IPS-15b (cell line): ENCODE results near the gene GIMD1.

Source experiments
- H3K27me3 ChIP-seq: one replicate; pipeline ENCODE4 v1.6.1; 2013; ENCODE audit warnings: low read length; ENCODE audit not compliant: control insufficient read depth, insufficient read depth
- H3K36me3 ChIP-seq: one replicate; pipeline ENCODE4 v1.6.1; 2013; ENCODE audit warnings: low read length; ENCODE audit not compliant: control insufficient read depth, insufficient read depth
- H3K4me1 ChIP-seq: one replicate; pipeline ENCODE4 v1.6.1; 2013; ENCODE audit warnings: mild to moderate bottlenecking, low read length; ENCODE audit not compliant: control insufficient read depth, insufficient read depth
- H3K4me3 ChIP-seq: one replicate; pipeline ENCODE4 v1.5.1; 2013; ENCODE audit warnings: low read depth, low read length
- H3K9ac ChIP-seq: one replicate; pipeline ENCODE4 v1.6.1; 2013; ENCODE audit warnings: low read depth, mild to moderate bottlenecking, low read length
- H3K9me3 ChIP-seq: one replicate; pipeline ENCODE4 v1.6.1; 2013; ENCODE audit warnings: mild to moderate bottlenecking, low read length; ENCODE audit not compliant: control insufficient read depth, insufficient read depth

The GIMD1 gene

DNA sequence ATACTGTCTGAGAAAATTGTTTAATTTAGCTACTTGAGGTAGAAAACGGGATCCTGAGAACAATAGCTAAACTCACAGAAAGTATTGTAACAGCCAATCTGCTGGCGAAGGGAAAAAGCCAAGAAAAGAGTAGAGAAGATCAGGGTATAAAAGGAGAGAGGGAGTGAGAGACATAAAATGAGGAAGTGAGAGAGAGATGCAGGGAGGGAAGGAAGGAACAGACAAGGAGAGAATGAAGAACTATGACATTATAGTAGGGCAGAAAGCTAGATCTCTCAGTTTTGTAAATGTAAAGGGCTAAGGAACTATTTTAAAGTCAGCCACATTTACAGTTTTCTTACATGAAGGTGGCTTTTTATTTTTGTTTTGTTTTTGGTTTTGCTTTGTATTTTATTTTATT, 1.6 kb upstream of the GIMD1 start:
- no peaks in the 10 kb centered on the region for H3K4me1 ChIP-seq
- no peaks in the 10 kb centered on the region for H3K36me3 ChIP-seq
- no peaks in the 10 kb centered on the region for H3K9me3 ChIP-seq
- no peak overlapping the region for H3K9ac ChIP-seq
- no peaks in the 10 kb centered on the region for H3K27me3 ChIP-seq
- no peak overlapping the region for H3K4me3 ChIP-seq

- no peaks in the 10 kb centered on the region for H3K36me3 ChIP-seq
- no peaks in the 10 kb centered on the region for H3K4me1 ChIP-seq
- H3K4me3 ChIP-seq = no peak overlapping the region
- no peak overlapping the region for H3K9ac ChIP-seq
- no peaks in the 10 kb centered on the region for H3K9me3 ChIP-seq
- H3K27me3 ChIP-seq = no peaks in the 10 kb centered on the region
These were observed 980 bp upstream of the GIMD1 start for GRCh38 chr4:106369456-106370060.

GRCh38 chr4:106367072-106367471, 1.5 kb downstream of the GIMD1 start:
- Histone ChIP-seq H3K27me3 (no peaks in the 10 kb centered on the region), H3K9ac (no peak overlapping the region), H3K4me3 (no peak overlapping the region), H3K4me1 (no peaks in the 10 kb centered on the region), H3K36me3 (no peaks in the 10 kb centered on the region), H3K9me3 (no peaks in the 10 kb centered on the region)

- no peak overlapping the region for H3K9ac ChIP-seq
- H3K9me3 ChIP-seq = no peaks in the 10 kb centered on the region
- H3K36me3 ChIP-seq = no peaks in the 10 kb centered on the region
- H3K4me3 ChIP-seq = no peak overlapping the region
- H3K4me1 ChIP-seq = no peaks in the 10 kb centered on the region
- H3K27me3 ChIP-seq = no peaks in the 10 kb centered on the region
These were observed 2.6 kb downstream of the GIMD1 start for GRCh38 chr4:106366026-106366425.

- Histone ChIP-seq H3K36me3 (no peaks in the 10 kb centered on the region), H3K9me3 (no peaks in the 10 kb centered on the region), H3K4me1 (no peaks in the 10 kb centered on the region), H3K27me3 (no peaks in the 10 kb centered on the region), H3K4me3 (no peak overlapping the region), H3K9ac (no peak overlapping the region)
These were observed 3.0 kb downstream of the GIMD1 start for GRCh38 chr4:106365613-106366012.

- Histone ChIP-seq H3K4me1 (no peaks in the 10 kb centered on the region), H3K27me3 (no peaks in the 10 kb centered on the region), H3K4me3 (no peak overlapping the region), H3K36me3 (no peaks in the 10 kb centered on the region), H3K9me3 (no peaks in the 10 kb centered on the region), H3K9ac (no peak overlapping the region)
These were observed 4.3 kb downstream of the GIMD1 start for GRCh38 chr4:106364282-106364681.

DNA sequence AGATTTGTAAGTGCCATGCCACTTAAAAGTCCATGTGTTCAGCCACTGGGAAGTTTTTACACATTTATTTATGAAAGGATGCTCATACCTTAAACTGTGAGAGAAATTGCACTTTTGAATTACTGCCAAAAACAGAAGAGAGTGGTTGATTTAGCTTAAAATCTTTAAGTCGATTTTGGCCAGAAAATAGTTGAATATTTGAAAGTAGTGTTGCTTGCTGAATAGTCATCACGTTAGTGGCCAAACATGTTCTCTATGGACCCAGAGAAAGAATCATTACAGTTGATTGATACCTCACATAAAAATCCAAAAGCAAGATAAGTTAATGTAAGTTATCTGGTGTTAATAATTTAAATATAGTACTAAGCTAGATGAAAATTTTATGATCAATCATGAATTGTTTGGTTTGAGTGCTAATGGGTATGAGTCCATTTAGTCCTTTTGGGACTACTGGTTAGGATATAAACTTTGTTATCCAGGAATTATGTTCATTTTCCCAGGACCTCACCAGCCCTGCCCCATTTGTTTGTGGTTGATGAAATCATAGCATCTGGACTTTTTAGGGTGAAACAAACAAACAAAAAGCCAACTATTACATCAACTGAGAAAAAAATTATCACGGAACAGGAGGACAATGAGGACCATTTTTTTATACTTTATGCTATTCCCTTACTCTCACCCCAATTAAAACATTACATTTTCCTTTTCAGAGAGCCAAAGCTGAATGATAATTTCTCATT, 6.3 kb downstream of the GIMD1 start:
- Histone ChIP-seq H3K27me3 (no peaks in the 10 kb centered on the region), H3K9me3 (no peaks in the 10 kb centered on the region), H3K36me3 (no peaks in the 10 kb centered on the region), H3K4me3 (no peak overlapping the region), H3K9ac (no peak overlapping the region), H3K4me1 (no peaks in the 10 kb centered on the region)

- Histone ChIP-seq H3K9ac (no peak overlapping the region), H3K36me3 (no peaks in the 10 kb centered on the region), H3K27me3 (no peaks in the 10 kb centered on the region), H3K9me3 (no peaks in the 10 kb centered on the region), H3K4me3 (no peak overlapping the region), H3K4me1 (no peaks in the 10 kb centered on the region)
These were observed 9.7 kb downstream of the GIMD1 start for GRCh38 chr4:106358899-106359298.

- H3K9me3 ChIP-seq = no peaks in the 10 kb centered on the region
These were observed 13.4 kb downstream of the GIMD1 start for GRCh38 chr4:106355193-106355592.

GRCh38 chr4:106353786-106354185, 14.8 kb downstream of the GIMD1 start:
- no peaks in the 10 kb centered on the region for H3K36me3 ChIP-seq
- no peaks in the 10 kb centered on the region for H3K9me3 ChIP-seq
- H3K4me3 ChIP-seq = no peak overlapping the region
- no peaks in the 10 kb centered on the region for H3K27me3 ChIP-seq
- H3K9ac ChIP-seq = no peak overlapping the region
- no peaks in the 10 kb centered on the region for H3K4me1 ChIP-seq

More at GRCh38 chr4:106355193-106355592, 13.4 kb downstream of the GIMD1 start:
- Histone ChIP-seq H3K4me1 (no peaks in the 10 kb centered on the region), H3K4me3 (no peak overlapping the region), H3K36me3 (no peaks in the 10 kb centered on the region), H3K9ac (no peak overlapping the region), H3K27me3 (no peaks in the 10 kb centered on the region)

DNA sequence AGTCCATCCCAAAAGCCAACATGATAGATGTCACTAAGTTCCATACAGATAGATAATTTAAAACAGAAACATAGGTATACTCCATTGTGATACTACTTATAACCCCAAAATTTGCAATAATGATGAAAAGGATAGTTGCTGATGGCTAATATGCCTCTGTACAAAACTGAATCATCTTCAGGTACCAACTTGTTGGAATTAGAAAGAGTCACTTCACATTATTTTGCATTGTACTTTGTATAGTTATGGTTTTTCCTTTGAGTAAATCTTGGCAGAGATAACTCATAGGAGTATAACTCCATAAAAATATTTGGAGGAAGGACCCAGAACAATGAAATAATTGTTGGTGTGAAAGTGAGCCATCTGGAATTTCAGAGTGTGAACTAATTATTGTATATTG, 17.6 kb downstream of the GIMD1 start:
- Histone ChIP-seq H3K36me3 (no peaks in the 10 kb centered on the region), H3K27me3 (no peaks in the 10 kb centered on the region), H3K4me3 (no peak overlapping the region), H3K9me3 (no peaks in the 10 kb centered on the region), H3K4me1 (no peaks in the 10 kb centered on the region), H3K9ac (no peak overlapping the region)

DNA sequence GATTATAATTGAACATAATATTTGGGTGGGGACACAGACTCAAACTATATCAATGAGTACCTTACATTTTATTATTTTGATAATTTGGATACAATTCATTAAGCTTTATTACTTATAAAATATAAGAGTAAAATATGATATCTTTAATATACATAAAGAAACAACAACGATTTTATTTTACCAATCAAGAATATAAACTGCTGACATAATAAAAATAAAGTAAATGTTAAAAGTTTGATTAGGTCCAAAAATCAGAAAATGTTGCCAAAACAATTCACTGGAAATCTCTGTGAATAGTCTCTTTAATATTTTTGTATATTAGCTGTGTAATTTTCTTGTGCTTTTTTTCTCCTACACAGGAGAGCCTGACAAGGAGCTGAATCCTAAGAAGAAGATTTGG, 21.4 kb downstream of the GIMD1 start:
- Histone ChIP-seq H3K9me3 (no peaks in the 10 kb centered on the region), H3K27me3 (no peaks in the 10 kb centered on the region), H3K9ac (no peak overlapping the region), H3K4me1 (no peaks in the 10 kb centered on the region), H3K4me3 (no peak overlapping the region), H3K36me3 (no peaks in the 10 kb centered on the region)
